Left forelimb (tissue), 1 donor: ENCODE data around the gene REPS2.
A peak's percentile ranks its signal among the peaks of the same experiment; 100 is the strongest.

Source experiments
- DNase-seq: peaks from one replicate; pipeline ENCODE4 v3.0.0-alpha.2; 2018; ENCODE audit warnings: low spot score

The REPS2 gene

GRCh38 chrX:17082831-17083230 lies 136.4 kb downstream of the REPS2 start:
- no peak for DNase-seq

GRCh38 chrX:17086317-17086716 lies 139.9 kb downstream of the REPS2 start:
- no peak for DNase-seq

GRCh38 chrX:17095161-17095560 lies 148.7 kb downstream of the REPS2 start:
- no peak for DNase-seq

GRCh38 chrX:17098516-17099247 lies 152.2 kb downstream of the REPS2 start:
- DNase-seq, result no peak

- no peak for DNase-seq
Measured at GRCh38 chrX:17104433-17104832, 158.0 kb downstream of the REPS2 start.

- no peak for DNase-seq
Measured at GRCh38 chrX:17120816-17121215, 174.4 kb downstream of the REPS2 start.

GRCh38 chrX:17154001-17154400 lies 207.5 kb downstream of the REPS2 start:
- no peak for DNase-seq

- no peak for DNase-seq
Measured at GRCh38 chrX:17160975-17161374, 214.5 kb downstream of the REPS2 start.

- no peak for DNase-seq
Measured at GRCh38 chrX:17161991-17162390, 215.5 kb downstream of the REPS2 start.

GRCh38 chrX:17164079-17164478 lies 217.6 kb downstream of the REPS2 start:
- no peak for DNase-seq

- no peak for DNase-seq
Measured at GRCh38 chrX:17164941-17165340, 218.5 kb downstream of the REPS2 start.

GRCh38 chrX:17167915-17168314 lies 221.5 kb downstream of the REPS2 start:
- DNase-seq, result no peak

GRCh38 chrX:17170973-17171372 lies 224.5 kb downstream of the REPS2 start:
- no peak for DNase-seq

- DNase-seq, result peak; percentile 69
Measured at GRCh38 chrX:17174671-17175070, 228.2 kb downstream of the REPS2 start.

- no peak for DNase-seq
Measured at GRCh38 chrX:17182317-17182716, 235.9 kb downstream of the REPS2 start.

GRCh38 chrX:17183566-17183965 lies 237.1 kb downstream of the REPS2 start:
- no peak for DNase-seq

- no peak for DNase-seq
Measured at GRCh38 chrX:17185431-17185830, 239.0 kb downstream of the REPS2 start.

- no peak for DNase-seq
Measured at GRCh38 chrX:17187136-17187756, 240.8 kb downstream of the REPS2 start.

- DNase-seq, result no peak
Measured at GRCh38 chrX:17192106-17192505, 245.6 kb downstream of the REPS2 start.
